Smooth muscle cell of the brain vasculature (primary cell): ENCODE measurements around the gene GNAO1.
A peak's percentile ranks its signal among the peaks of the same experiment; 100 is the strongest.

Source experiments
- DNase-seq: peaks from one replicate; pipeline ENCODE4 v3.0.0-alpha.2; 2012; ENCODE audit warnings: low read depth, low spot score

The GNAO1 gene

GRCh38 chr16:56238188-56238587, 46.9 kb downstream of the GNAO1 start:
- no peak for DNase-seq

GRCh38 chr16:56241596-56241995, 50.3 kb downstream of the GNAO1 start:
- no peak for DNase-seq

GRCh38 chr16:56242740-56243139, 51.5 kb downstream of the GNAO1 start:
- DNase-seq: no peak

- no peak for DNase-seq
Observed at GRCh38 chr16:56244612-56245011, 53.3 kb downstream of the GNAO1 start.

GRCh38 chr16:56245197-56245596, 53.9 kb downstream of the GNAO1 start:
- DNase-seq: no peak

GRCh38 chr16:56246051-56246817, 54.9 kb downstream of the GNAO1 start:
- peak; percentile 13 for DNase-seq

GRCh38 chr16:56247018-56247417, 55.7 kb downstream of the GNAO1 start:
- no peak for DNase-seq

- no peak for DNase-seq
Observed at GRCh38 chr16:56247808-56248207, 56.5 kb downstream of the GNAO1 start.

- no peak for DNase-seq
Observed at GRCh38 chr16:56252835-56253234, 61.5 kb downstream of the GNAO1 start.

- no peak for DNase-seq
Observed at GRCh38 chr16:56255904-56256303, 64.6 kb downstream of the GNAO1 start.

GRCh38 chr16:56257239-56257638, 66.0 kb downstream of the GNAO1 start:
- DNase-seq: no peak

GRCh38 chr16:56257666-56258342, 66.5 kb downstream of the GNAO1 start:
- DNase-seq: no peak

GRCh38 chr16:56258508-56259424, 67.5 kb downstream of the GNAO1 start:
- no peak for DNase-seq

GRCh38 chr16:56259425-56259779, 68.1 kb downstream of the GNAO1 start:
- DNase-seq: no peak

- no peak for DNase-seq
Observed at GRCh38 chr16:56260378-56261160, 69.3 kb downstream of the GNAO1 start.

- DNase-seq: no peak
Observed at GRCh38 chr16:56261656-56262055, 70.4 kb downstream of the GNAO1 start.

GRCh38 chr16:56262148-56262547, 70.9 kb downstream of the GNAO1 start:
- DNase-seq: no peak

- no peak for DNase-seq
Observed at GRCh38 chr16:56262551-56263245, 71.4 kb downstream of the GNAO1 start.

- no peak for DNase-seq
Observed at GRCh38 chr16:56263711-56264608, 72.7 kb downstream of the GNAO1 start.

- DNase-seq: no peak
Observed at GRCh38 chr16:56264609-56264972, 73.3 kb downstream of the GNAO1 start.
